Activated CD4-positive, CD25-positive, alpha-beta regulatory T cell treated with anti-CD3 and anti-CD28 coated beads, Interleukin-2, amount 50 U/mL, for 16 hours (primary cell): Measurements from ENCODE around the gene DNAL1.

Experiments
- DNase-seq: peaks from one replicate; pipeline ENCODE4 v3.0.0-alpha.2; 2020; ENCODE audit warnings: low read depth, low spot score

DNAL1 gene

GRCh38 chr14:73724696-73725095 is 79.9 kb downstream of the DNAL1 start:
- DNase-seq: no peak

GRCh38 chr14:73725116-73726024 is 80.6 kb downstream of the DNAL1 start:
- DNase-seq: no peak

GRCh38 chr14:73726025-73726961 is 81.5 kb downstream of the DNAL1 start:
- DNase-seq: no peak

- DNase-seq: no peak
Measured at GRCh38 chr14:73727166-73727565, 82.4 kb downstream of the DNAL1 start.

- DNase-seq: peak; percentile 79
Measured at GRCh38 chr14:73728717-73729330, 84.0 kb downstream of the DNAL1 start.

- no peak for DNase-seq
Measured at GRCh38 chr14:73729556-73730265, 84.9 kb downstream of the DNAL1 start.

- no peak for DNase-seq
Measured at GRCh38 chr14:73731111-73731510, 86.3 kb downstream of the DNAL1 start.

GRCh38 chr14:73732006-73732405 is 87.2 kb downstream of the DNAL1 start:
- DNase-seq: no peak

GRCh38 chr14:73736842-73737241 is 92.1 kb downstream of the DNAL1 start:
- DNase-seq: no peak

- no peak for DNase-seq
Measured at GRCh38 chr14:73738518-73739173, 93.9 kb downstream of the DNAL1 start.

GRCh38 chr14:73739174-73739898 is 94.5 kb downstream of the DNAL1 start:
- no peak for DNase-seq

- DNase-seq: no peak
Measured at GRCh38 chr14:73739899-73740617, 95.3 kb downstream of the DNAL1 start.

GRCh38 chr14:73740618-73741326 is 96.0 kb downstream of the DNAL1 start:
- DNase-seq: no peak

GRCh38 chr14:73741386-73741875 is 96.6 kb downstream of the DNAL1 start:
- peak; percentile 28 for DNase-seq

- no peak for DNase-seq
Measured at GRCh38 chr14:73741876-73742519, 97.2 kb downstream of the DNAL1 start.

- no peak for DNase-seq
Measured at GRCh38 chr14:73742520-73743238, 97.9 kb downstream of the DNAL1 start.

- DNase-seq: no peak
Measured at GRCh38 chr14:73743431-73743931, 98.7 kb downstream of the DNAL1 start.
